Measurements from ENCODE around the gene CEACAM19.

Gene CEACAM19

DNA sequence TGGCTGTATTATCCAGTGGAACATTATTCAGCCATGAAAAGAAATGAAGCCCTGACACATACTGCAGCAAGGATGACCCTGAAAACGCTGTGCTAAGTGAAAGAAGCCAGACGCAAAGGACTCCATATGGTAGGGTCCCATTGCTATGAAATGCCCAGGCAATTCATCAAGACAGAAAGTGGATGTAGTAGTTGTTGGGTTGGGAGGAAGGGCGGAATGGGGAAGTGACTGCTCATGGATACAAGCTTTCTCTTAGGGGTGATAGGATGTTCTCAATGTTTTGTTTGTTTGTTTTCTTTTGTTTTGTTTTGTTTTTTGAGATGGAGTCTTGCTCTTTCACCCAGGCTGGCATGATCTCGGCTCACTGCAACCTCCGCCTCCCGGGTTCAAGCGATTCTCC is 16.6 kb downstream of the CEACAM19 start:
- no peaks in the 10 kb centered on the region for H3K36me3 ChIP-seq (ENCODE audit: control insufficient read depth, insufficient read depth, low read length)
- H3K4me1 ChIP-seq: peaks cover 13% of the 10 kb centered on the region
- no peak overlapping the region for H3K4me2 ChIP-seq (ENCODE audit: low read length)
- no peaks in the 10 kb centered on the region for H3K27me3 ChIP-seq (ENCODE audit: control insufficient read depth, insufficient read depth, low read length)
- H3K9ac ChIP-seq: no peak overlapping the region
- no peaks in the 10 kb centered on the region for H3K9me3 ChIP-seq (ENCODE audit: control insufficient read depth, low read length)
- no peak overlapping the region for H3K27ac ChIP-seq
- TF ChIP-seq, protein P1, sequence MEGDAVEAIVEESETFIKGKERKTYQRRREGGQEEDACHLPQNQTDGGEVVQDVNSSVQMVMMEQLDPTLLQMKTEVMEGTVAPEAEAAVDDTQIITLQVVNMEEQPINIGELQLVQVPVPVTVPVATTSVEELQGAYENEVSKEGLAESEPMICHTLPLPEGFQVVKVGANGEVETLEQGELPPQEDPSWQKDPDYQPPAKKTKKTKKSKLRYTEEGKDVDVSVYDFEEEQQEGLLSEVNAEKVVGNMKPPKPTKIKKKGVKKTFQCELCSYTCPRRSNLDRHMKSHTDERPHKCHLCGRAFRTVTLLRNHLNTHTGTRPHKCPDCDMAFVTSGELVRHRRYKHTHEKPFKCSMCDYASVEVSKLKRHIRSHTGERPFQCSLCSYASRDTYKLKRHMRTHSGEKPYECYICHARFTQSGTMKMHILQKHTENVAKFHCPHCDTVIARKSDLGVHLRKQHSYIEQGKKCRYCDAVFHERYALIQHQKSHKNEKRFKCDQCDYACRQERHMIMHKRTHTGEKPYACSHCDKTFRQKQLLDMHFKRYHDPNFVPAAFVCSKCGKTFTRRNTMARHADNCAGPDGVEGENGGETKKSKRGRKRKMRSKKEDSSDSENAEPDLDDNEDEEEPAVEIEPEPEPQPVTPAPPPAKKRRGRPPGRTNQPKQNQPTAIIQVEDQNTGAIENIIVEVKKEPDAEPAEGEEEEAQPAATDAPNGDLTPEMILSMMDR (IDR thresholded peaks at IDR 0.05): no peak
- H3K79me2 ChIP-seq: no peaks in the 10 kb centered on the region
- no peak overlapping the region for H3K4me3 ChIP-seq (ENCODE audit: low read depth, low read length)
- no peak overlapping the region for H2AFZ ChIP-seq

DNA sequence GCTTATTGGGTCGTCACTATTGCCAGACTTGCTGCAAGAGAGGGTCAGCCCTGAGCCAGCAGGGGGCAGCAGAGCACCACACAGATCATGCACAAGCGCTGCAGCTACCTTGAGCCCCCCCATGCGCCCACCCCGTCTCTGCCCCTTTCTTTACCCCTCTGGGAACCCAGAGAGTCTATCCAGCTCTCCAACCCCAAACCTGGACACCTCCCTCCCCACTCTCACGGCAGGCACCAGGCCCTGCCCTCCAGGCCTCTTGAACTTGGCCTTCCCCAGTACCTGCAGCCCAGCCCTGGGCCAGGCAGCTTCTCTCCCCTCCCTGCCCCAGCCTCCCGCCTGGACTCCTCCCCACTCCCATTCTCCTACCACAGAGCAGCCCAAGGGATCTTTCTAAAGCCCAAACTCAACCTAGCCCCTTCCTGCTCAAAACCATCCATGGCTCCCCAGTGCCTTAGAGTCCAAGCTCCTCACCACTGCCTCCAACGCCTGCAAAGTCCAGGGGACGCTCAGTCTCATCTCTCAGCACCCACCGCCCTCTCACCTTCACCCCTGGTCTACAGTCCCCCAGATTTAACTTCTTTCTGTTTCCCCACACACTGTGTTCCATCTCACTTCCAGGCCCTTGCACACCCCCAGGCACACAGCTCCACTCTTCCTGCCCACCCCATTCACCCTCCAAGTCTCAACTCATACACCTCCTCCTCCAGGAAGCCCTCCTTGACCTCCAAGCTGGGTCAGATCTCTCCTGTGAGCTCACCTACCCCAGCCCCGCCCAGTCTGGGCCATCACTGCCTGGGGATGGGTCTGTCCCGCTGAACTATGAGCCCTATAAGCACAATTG is 18.2 kb downstream of the CEACAM19 start:
- Histone ChIP-seq H3K27me3 (ENCODE audit: control insufficient read depth, insufficient read depth, low read length) (no peaks in the 10 kb centered on the region), H3K4me3 (ENCODE audit: low read depth, low read length) (no peak overlapping the region), H2AFZ (peak overlapping the region; percentile 53), H3K79me2 (no peaks in the 10 kb centered on the region), H3K9me3 (ENCODE audit: control insufficient read depth, low read length) (no peaks in the 10 kb centered on the region), H3K27ac (no peak overlapping the region), H3K4me2 (ENCODE audit: low read length) (peak overlapping the region; percentile 25), H3K36me3 (ENCODE audit: control insufficient read depth, insufficient read depth, low read length) (no peaks in the 10 kb centered on the region), H3K4me1 (peaks cover 13% of the 10 kb centered on the region), H3K9ac (no peak overlapping the region)
- TF ChIP-seq, protein P1 (IDR thresholded peaks at IDR 0.05): peak; percentile 85

DNA sequence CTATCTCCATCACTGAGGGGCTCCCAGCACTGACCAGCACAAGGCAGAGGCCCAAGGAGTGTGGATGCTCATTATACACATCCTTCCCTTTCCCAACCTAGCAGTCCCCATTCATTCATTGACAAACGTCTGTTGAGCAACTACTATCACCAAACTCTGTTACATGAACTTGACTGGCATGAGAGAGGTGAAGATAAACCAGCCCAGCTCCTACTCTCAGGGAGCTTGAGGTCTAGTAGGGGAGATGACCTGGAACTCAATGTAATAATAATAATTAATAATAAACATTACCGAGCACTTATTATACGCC is 18.8 kb downstream of the CEACAM19 start:
- TF ChIP-seq, protein P1 (IDR thresholded peaks at IDR 0.05): no peak
- H3K9ac ChIP-seq: no peak overlapping the region
- H3K4me1 ChIP-seq: peaks cover 13% of the 10 kb centered on the region

DNA sequence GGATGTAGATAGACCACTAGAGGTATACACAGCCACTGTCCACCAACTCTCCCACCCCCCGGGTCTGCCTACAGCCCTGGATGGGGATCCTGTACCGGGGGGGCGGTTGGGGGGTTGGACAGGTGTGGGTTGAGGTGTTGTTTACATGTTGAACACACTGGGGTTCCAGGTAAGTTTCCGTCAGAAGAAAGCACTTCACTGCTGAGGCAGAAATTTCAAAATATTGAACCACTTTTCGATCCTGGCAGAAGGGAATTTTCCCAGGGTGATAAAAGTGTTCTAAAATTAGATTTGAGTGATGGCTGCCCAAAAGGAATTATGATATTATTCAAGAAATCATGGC is 21.1 kb downstream of the CEACAM19 start:
- no peak overlapping the region for H3K4me2 ChIP-seq (ENCODE audit: low read length)
- no peak overlapping the region for H3K4me3 ChIP-seq (ENCODE audit: low read depth, low read length)
- H3K36me3 ChIP-seq (ENCODE audit: control insufficient read depth, insufficient read depth, low read length): no peaks in the 10 kb centered on the region
- H2AFZ ChIP-seq: peak overlapping the region; percentile 61
- H3K4me1 ChIP-seq: peaks cover 19% of the 10 kb centered on the region
- no peak overlapping the region for H3K9ac ChIP-seq
- no peaks in the 10 kb centered on the region for H3K9me3 ChIP-seq (ENCODE audit: control insufficient read depth, low read length)
- no peak overlapping the region for H3K27ac ChIP-seq
- TF ChIP-seq, protein P1 (IDR thresholded peaks at IDR 0.05): no peak
- H3K79me2 ChIP-seq: no peaks in the 10 kb centered on the region
- H3K27me3 ChIP-seq (ENCODE audit: control insufficient read depth, insufficient read depth, low read length): no peaks in the 10 kb centered on the region

More for the DNA sequence above, 18.8 kb downstream of the CEACAM19 start:
- no peaks in the 10 kb centered on the region for H3K36me3 ChIP-seq (ENCODE audit: control insufficient read depth, insufficient read depth, low read length)
- H3K27me3 ChIP-seq (ENCODE audit: control insufficient read depth, insufficient read depth, low read length): no peaks in the 10 kb centered on the region
- H3K9me3 ChIP-seq (ENCODE audit: control insufficient read depth, low read length): no peaks in the 10 kb centered on the region
- H3K4me3 ChIP-seq (ENCODE audit: low read depth, low read length): no peak overlapping the region
- H3K79me2 ChIP-seq: no peaks in the 10 kb centered on the region
- no peak overlapping the region for H3K27ac ChIP-seq
- no peak overlapping the region for H3K4me2 ChIP-seq (ENCODE audit: low read length)
- no peak overlapping the region for H2AFZ ChIP-seq

DNA sequence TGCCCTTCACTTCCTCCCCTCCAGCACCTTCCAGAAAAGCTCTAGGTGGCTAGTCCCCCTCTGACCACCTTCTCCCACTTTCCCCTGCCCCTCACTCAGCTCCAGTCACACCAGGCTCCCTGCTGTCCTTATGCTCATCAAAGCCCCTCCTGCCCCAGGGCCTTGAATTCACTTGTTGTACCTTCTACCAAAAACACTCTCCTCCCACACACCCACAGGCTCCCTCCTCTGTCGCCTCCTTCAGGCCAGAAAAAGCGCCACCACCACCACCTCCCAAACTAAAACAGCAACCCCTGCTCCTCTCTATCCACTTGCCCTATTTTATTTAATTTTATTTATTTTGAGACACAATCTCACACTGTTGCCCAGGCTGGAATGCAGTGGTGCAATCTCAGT is 22.9 kb downstream of the CEACAM19 start:
- no peak overlapping the region for H3K27ac ChIP-seq

More for the DNA sequence above, 22.9 kb downstream of the CEACAM19 start:
- no peak overlapping the region for H3K9ac ChIP-seq
- peaks cover 32% of the 10 kb centered on the region for H3K4me1 ChIP-seq
- TF ChIP-seq, protein P1 (IDR thresholded peaks at IDR 0.05): no peak
- no peak overlapping the region for H2AFZ ChIP-seq
- no peak overlapping the region for H3K4me2 ChIP-seq (ENCODE audit: low read length)
- H3K36me3 ChIP-seq (ENCODE audit: control insufficient read depth, insufficient read depth, low read length): no peaks in the 10 kb centered on the region
- no peaks in the 10 kb centered on the region for H3K9me3 ChIP-seq (ENCODE audit: control insufficient read depth, low read length)
- no peaks in the 10 kb centered on the region for H3K79me2 ChIP-seq
- H3K27me3 ChIP-seq (ENCODE audit: control insufficient read depth, insufficient read depth, low read length): no peaks in the 10 kb centered on the region
- no peak overlapping the region for H3K4me3 ChIP-seq (ENCODE audit: low read depth, low read length)

Data from parathyroid adenoma (tissue), 2 donors.